Measurements from ENCODE around the gene KIF17. TPM values are rescaled to one million over a fixed set of nuclear protein-coding genes. Genes with fewer than 3 reads are reported as not detected.

The KIF17 gene
- total and polyA plus RNA-seq, 2 of the 8 experiments (the other 6 are each of a cell fraction or from before 2014, with no cell fraction given), result 6.9 to 10.4 TPM

DNA sequence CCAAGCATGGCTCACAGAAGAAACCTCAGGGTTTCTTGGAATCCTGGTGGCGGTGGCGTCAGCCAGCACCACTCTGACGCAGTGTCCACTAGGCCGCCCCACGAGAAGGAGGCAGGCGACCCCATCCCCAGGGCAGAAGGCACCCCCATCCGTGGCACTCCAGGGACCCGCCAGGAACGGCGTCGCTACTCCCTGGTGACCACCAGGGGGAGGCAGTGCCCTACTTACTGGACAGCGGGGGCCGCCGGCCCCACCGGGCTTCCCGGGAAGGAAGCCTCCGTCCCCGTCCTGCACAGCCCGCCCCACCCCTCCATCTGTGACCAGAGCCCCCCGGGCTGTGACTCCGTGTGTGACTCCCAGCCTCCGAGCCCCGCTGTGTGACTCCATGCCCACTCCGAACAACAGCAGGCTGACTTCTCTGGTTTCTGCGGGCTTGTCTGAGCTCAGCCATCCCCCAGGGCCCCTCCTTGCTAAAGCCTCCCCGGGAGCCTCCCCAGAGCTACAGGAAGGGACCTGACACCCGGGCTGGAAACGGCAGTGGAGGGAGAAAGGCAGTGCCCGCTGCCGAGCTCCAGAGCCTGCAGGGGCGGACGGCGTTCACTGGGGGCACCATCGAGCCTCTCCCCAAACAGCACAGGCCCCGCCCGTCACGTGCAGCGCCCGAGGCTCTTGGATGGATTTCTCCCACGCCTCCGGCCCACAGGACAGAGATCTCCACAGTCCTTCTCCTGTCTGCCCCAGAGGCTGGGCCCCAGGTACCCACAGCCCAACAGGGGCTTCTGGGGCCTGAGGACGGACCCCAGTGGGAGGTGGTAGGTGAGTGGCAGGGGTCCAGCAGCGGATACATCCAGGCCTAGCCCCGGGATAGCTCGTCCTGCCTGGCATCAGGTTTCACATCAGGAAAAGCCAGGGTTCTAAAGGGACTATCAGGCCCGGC, 21.1 kb downstream of the KIF17 start (continued):
- TF ChIP-seq RAD21 (IDR thresholded peaks at IDR 0.05 in 1 of 2, conservative IDR thresholded peaks at IDR 0.05 in 1 of 2; ENCODE audit: low read depth in 2 of 2, low read length in 2 of 2), result peak; percentile 86 to 87
- TF ChIP-seq ASH2L (IDR thresholded peaks at IDR 0.05; ENCODE audit: low read length), result no peak
- TF ChIP-seq, protein P1, sequence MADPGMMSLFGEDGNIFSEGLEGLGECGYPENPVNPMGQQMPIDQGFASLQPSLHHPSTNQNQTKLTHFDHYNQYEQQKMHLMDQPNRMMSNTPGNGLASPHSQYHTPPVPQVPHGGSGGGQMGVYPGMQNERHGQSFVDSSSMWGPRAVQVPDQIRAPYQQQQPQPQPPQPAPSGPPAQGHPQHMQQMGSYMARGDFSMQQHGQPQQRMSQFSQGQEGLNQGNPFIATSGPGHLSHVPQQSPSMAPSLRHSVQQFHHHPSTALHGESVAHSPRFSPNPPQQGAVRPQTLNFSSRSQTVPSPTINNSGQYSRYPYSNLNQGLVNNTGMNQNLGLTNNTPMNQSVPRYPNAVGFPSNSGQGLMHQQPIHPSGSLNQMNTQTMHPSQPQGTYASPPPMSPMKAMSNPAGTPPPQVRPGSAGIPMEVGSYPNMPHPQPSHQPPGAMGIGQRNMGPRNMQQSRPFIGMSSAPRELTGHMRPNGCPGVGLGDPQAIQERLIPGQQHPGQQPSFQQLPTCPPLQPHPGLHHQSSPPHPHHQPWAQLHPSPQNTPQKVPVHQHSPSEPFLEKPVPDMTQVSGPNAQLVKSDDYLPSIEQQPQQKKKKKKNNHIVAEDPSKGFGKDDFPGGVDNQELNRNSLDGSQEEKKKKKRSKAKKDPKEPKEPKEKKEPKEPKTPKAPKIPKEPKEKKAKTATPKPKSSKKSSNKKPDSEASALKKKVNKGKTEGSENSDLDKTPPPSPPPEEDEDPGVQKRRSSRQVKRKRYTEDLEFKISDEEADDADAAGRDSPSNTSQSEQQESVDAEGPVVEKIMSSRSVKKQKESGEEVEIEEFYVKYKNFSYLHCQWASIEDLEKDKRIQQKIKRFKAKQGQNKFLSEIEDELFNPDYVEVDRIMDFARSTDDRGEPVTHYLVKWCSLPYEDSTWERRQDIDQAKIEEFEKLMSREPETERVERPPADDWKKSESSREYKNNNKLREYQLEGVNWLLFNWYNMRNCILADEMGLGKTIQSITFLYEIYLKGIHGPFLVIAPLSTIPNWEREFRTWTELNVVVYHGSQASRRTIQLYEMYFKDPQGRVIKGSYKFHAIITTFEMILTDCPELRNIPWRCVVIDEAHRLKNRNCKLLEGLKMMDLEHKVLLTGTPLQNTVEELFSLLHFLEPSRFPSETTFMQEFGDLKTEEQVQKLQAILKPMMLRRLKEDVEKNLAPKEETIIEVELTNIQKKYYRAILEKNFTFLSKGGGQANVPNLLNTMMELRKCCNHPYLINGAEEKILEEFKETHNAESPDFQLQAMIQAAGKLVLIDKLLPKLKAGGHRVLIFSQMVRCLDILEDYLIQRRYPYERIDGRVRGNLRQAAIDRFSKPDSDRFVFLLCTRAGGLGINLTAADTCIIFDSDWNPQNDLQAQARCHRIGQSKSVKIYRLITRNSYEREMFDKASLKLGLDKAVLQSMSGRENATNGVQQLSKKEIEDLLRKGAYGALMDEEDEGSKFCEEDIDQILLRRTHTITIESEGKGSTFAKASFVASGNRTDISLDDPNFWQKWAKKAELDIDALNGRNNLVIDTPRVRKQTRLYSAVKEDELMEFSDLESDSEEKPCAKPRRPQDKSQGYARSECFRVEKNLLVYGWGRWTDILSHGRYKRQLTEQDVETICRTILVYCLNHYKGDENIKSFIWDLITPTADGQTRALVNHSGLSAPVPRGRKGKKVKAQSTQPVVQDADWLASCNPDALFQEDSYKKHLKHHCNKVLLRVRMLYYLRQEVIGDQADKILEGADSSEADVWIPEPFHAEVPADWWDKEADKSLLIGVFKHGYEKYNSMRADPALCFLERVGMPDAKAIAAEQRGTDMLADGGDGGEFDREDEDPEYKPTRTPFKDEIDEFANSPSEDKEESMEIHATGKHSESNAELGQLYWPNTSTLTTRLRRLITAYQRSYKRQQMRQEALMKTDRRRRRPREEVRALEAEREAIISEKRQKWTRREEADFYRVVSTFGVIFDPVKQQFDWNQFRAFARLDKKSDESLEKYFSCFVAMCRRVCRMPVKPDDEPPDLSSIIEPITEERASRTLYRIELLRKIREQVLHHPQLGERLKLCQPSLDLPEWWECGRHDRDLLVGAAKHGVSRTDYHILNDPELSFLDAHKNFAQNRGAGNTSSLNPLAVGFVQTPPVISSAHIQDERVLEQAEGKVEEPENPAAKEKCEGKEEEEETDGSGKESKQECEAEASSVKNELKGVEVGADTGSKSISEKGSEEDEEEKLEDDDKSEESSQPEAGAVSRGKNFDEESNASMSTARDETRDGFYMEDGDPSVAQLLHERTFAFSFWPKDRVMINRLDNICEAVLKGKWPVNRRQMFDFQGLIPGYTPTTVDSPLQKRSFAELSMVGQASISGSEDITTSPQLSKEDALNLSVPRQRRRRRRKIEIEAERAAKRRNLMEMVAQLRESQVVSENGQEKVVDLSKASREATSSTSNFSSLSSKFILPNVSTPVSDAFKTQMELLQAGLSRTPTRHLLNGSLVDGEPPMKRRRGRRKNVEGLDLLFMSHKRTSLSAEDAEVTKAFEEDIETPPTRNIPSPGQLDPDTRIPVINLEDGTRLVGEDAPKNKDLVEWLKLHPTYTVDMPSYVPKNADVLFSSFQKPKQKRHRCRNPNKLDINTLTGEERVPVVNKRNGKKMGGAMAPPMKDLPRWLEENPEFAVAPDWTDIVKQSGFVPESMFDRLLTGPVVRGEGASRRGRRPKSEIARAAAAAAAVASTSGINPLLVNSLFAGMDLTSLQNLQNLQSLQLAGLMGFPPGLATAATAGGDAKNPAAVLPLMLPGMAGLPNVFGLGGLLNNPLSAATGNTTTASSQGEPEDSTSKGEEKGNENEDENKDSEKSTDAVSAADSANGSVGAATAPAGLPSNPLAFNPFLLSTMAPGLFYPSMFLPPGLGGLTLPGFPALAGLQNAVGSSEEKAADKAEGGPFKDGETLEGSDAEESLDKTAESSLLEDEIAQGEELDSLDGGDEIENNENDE (IDR thresholded peaks at IDR 0.05; ENCODE audit: insufficient replicate concordance, low read length), result no peak
- TF ChIP-seq PHF8 (conservative IDR thresholded peaks at IDR 0.05; ENCODE audit: low read depth, low read length), result no peak
- TF ChIP-seq, protein P2, sequence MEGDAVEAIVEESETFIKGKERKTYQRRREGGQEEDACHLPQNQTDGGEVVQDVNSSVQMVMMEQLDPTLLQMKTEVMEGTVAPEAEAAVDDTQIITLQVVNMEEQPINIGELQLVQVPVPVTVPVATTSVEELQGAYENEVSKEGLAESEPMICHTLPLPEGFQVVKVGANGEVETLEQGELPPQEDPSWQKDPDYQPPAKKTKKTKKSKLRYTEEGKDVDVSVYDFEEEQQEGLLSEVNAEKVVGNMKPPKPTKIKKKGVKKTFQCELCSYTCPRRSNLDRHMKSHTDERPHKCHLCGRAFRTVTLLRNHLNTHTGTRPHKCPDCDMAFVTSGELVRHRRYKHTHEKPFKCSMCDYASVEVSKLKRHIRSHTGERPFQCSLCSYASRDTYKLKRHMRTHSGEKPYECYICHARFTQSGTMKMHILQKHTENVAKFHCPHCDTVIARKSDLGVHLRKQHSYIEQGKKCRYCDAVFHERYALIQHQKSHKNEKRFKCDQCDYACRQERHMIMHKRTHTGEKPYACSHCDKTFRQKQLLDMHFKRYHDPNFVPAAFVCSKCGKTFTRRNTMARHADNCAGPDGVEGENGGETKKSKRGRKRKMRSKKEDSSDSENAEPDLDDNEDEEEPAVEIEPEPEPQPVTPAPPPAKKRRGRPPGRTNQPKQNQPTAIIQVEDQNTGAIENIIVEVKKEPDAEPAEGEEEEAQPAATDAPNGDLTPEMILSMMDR (IDR thresholded peaks at IDR 0.05; ENCODE audit: control extremely low read depth in 1 of 3, insufficient read depth in 1 of 3, low read depth in 1 of 3, low read length in 3 of 3), result peak; percentile 83 to 96 (median 85)
- TF ChIP-seq TAF7 (optimal IDR thresholded peaks at IDR 0.05; ENCODE audit: borderline replicate concordance, low read depth, low read length), result peak; percentile 34
